NCI-H2196 treated with DMSO at 0.1 percent for 48 hours (cell line): Measurements from ENCODE around the gene KRTAP4-16.
"Not testable (repeated sequence)": the region's sequence is repeated elsewhere in the genome, so short reads cannot be mapped to it uniquely, and the experiment has no call there.

Experiments used
- DNase-seq: peaks from one replicate; lab custom pipeline; 2025; ENCODE audit not compliant: unreplicated experiment; lab: John Stamatoyannopoulos, UW

KRTAP4-16 gene

GRCh38 chr17:41119696-41120690 is 18.0 kb upstream of the KRTAP4-16 start:
- not testable (repeated sequence) for DNase-seq

- DNase-seq, result no peak
Observed at GRCh38 chr17:41118721-41119120, 16.7 kb upstream of the KRTAP4-16 start.

- DNase-seq, result not testable (repeated sequence)
Observed at GRCh38 chr17:41117846-41118386, 15.9 kb upstream of the KRTAP4-16 start, which contains the start of gene KRTAP4-11. TSS of gene KRTAP4-11 (minus strand) at chr17:41118373. CDS start at chr17:41118315, 58 bp downstream.

GRCh38 chr17:41116297-41116696 is 14.3 kb upstream of the KRTAP4-16 start:
- no peak for DNase-seq

- DNase-seq, result no peak
Observed at GRCh38 chr17:41111151-41111885, 9.3 kb upstream of the KRTAP4-16 start.

- DNase-seq, result not testable (repeated sequence)
Observed at GRCh38 chr17:41108728-41109386, 6.8 kb upstream of the KRTAP4-16 start.

- DNase-seq, result no peak
Observed at GRCh38 chr17:41107941-41108450, 6.0 kb upstream of the KRTAP4-16 start.

- not testable (repeated sequence) for DNase-seq
Observed at GRCh38 chr17:41105347-41105746, 3.3 kb upstream of the KRTAP4-16 start, which contains the start of gene KRTAP4-9. TSS of gene KRTAP4-9 (plus strand) at chr17:41105389. CDS start at chr17:41105389, 0 bp downstream.

GRCh38 chr17:41104386-41105038 is 2.5 kb upstream of the KRTAP4-16 start:
- DNase-seq, result not testable (repeated sequence)

- no peak for DNase-seq
Observed at GRCh38 chr17:41103896-41104295, 1.9 kb upstream of the KRTAP4-16 start.

- DNase-seq, result not testable (repeated sequence)
Observed at GRCh38 chr17:41099682-41100480, 2.1 kb downstream of the KRTAP4-16 start.

- no peak for DNase-seq
Observed at GRCh38 chr17:41098481-41098880, 3.5 kb downstream of the KRTAP4-16 start.

- DNase-seq, result no peak
Observed at GRCh38 chr17:41098042-41098441, 4.0 kb downstream of the KRTAP4-16 start, which contains the start of gene KRTAP4-8. TSS of gene KRTAP4-8 (minus strand) at chr17:41098142. CDS start at chr17:41098084, 58 bp downstream.

GRCh38 chr17:41096055-41096454 is 6.0 kb downstream of the KRTAP4-16 start:
- no peak for DNase-seq

GRCh38 chr17:41088760-41089352 is 13.2 kb downstream of the KRTAP4-16 start:
- DNase-seq, result not testable (repeated sequence)

GRCh38 chr17:41084100-41084856 is 17.7 kb downstream of the KRTAP4-16 start, which contains the start of gene KRTAP4-7:
TSS of gene KRTAP4-7 (plus strand) at chr17:41084150. CDS start at chr17:41084207, 57 bp downstream.
- not testable (repeated sequence) for DNase-seq

- DNase-seq, result not testable (repeated sequence)
Observed at GRCh38 chr17:41083427-41083826, 18.6 kb downstream of the KRTAP4-16 start.

GRCh38 chr17:41082626-41083025 is 19.4 kb downstream of the KRTAP4-16 start:
- no peak for DNase-seq
